GM11168 (cell line): ENCODE data around the gene GOLGA6L2.
"Not testable (repeated sequence)": the region's sequence is repeated elsewhere in the genome, so short reads cannot be mapped to it uniquely, and the experiment has no call there.

Source experiments
- in situ Hi-C: fragments of 300-500 bp; cut with MboI; formaldehyde crosslinking; loops from one replicate; pipeline ENCODE4 v1.12.0; 2022; ENCODE audit warnings: low sequenced_read_pairs; ENCODE audit not compliant: unreplicated experiment

GOLGA6L2 gene

GRCh38 chr15:23424111-23424904 is 22.7 kb downstream of the GOLGA6L2 start:
- in situ Hi-C loops = no loop called here

GRCh38 chr15:23422946-23423708 is 23.9 kb downstream of the GOLGA6L2 start:
- in situ Hi-C loops = no loop called here

DNA sequence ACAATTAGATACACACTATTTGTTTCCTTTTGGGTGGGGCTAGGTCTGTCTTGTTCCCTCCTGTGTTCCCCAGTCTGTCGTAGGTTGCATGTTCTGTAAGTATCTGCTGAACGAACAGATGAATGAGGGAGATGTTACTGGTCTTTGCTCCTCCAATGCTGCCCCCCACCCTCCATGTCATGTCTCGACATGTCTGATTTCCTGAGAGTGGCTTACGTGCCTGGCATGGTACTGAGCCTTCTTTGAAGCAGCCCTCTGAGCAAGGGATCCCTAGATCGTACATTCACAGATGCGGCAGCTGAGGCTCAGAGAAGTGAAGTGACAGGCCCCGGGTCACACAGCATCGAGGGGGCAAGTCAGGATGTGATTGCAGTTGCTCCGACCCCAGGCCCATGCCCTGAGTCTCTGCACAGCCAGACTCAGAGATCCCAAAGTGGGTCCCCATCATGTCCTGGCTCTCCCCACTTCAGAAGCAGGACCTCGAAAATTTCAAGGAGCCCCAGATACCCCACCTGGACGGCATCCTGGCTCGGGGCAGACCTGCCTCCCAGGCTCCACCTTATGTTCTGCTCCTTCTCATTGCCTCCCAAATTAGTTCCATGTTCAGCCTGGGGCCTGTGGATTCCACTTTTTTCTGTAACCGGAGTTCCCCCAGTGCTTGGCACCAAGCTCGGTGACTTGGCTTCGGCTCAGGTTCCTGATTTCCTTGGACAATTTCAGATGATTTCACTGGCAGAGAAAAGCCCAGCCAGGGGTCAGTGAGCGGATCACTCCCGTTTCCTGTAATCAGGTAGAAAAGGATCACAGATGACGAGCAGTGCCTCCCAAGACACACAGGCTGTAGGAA is 24.7 kb downstream of the GOLGA6L2 start:
- in situ Hi-C loops = no loop called here

DNA sequence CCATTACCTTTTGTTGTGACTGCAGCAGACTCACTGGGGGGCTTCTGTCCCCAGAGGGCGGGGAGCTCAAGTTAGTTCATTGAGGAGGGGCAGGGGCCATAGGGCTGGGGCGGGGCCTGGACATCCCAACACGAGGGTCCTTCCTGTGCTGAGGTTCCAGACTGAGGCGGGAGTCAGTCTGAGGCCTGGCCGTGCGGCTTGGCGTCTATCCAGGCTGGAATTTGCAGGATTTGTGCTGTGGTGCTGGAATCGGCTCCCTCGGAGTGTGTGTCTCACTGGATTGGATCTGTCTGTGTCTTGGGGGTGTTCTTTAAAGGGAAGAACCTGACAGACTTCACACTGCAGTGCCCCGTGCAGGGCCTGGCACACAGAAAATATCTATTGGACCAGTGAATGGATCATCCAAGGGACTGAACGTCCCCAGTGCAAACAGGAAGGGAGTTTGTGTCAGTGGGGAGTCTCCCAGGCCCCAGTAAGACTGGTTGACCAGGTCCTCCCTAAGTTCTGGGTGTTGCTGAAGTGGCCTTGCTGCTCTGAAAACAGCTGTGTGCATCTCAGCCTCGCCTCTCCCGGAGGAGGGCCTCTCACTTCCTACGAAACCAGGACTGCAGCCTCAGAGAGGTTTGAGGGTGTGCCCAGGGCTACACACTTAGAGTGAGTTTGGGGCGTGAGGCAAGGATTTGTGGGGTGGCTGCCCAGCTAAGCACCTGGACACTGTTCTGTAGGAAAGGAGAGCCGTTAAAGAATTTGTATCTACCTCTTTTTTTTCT is 26.1 kb downstream of the GOLGA6L2 start:
- in situ Hi-C loops = no loop called here

- in situ Hi-C loops = no loop called here
These were observed 30.4 kb downstream of the GOLGA6L2 start for GRCh38 chr15:23416349-23417276.

DNA sequence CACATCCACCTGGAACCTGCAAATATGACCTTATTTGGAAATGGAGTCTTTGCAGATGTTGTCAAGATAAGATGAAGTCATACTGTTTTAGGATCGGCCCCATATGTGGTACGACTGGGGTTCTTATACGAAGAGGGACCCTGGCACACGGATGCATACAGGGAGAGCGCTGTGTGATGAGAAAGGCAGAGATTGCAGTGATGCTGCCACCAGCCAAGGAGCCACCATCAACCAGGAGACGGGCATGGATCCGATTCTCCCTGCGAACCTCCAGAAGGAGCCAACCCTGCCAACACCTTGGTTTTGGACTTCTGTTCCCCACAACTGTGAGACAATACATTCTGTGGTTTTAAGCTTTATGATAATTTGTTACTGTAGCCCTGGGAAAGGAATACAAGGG is 31.2 kb downstream of the GOLGA6L2 start:
- in situ Hi-C loops = not testable (repeated sequence)

- in situ Hi-C loops = no loop called here
These were observed 31.6 kb downstream of the GOLGA6L2 start for GRCh38 chr15:23415321-23415865.

GRCh38 chr15:23412881-23413600 is 34.0 kb downstream of the GOLGA6L2 start:
- in situ Hi-C loops = not testable (repeated sequence)

- in situ Hi-C loops = no loop called here
These were observed 35.2 kb downstream of the GOLGA6L2 start for GRCh38 chr15:23411841-23412240.

GRCh38 chr15:23403550-23403949 is 43.5 kb downstream of the GOLGA6L2 start:
- in situ Hi-C loops = no loop called here

- in situ Hi-C loops = no loop called here
These were observed 44.5 kb downstream of the GOLGA6L2 start for GRCh38 chr15:23402544-23402943.

DNA sequence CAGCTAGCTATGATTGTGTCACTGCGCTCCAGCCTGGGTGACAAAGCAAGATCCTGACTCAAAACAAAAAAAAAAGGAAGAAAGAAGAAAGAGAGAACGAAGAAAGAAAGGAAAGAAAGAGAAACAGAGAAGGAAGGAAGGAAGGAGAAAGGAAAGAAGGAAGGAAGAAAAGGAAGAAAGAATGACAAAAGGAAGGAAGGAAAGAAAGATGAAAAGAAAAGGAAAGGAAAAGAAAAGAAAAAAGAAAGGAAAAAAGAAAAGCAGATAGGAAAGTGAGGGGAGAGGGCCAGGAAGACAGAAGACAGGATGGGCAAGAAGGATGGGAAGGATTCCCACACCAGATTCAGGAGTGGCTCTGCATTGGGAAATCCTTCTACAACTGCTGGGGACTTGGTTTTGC is 44.9 kb downstream of the GOLGA6L2 start:
- in situ Hi-C loops = no loop called here

- in situ Hi-C loops = no loop called here
These were observed 45.4 kb downstream of the GOLGA6L2 start for GRCh38 chr15:23401627-23402026.

- in situ Hi-C loops = not testable (repeated sequence)
These were observed 47.8 kb downstream of the GOLGA6L2 start for GRCh38 chr15:23399207-23399606.

DNA sequence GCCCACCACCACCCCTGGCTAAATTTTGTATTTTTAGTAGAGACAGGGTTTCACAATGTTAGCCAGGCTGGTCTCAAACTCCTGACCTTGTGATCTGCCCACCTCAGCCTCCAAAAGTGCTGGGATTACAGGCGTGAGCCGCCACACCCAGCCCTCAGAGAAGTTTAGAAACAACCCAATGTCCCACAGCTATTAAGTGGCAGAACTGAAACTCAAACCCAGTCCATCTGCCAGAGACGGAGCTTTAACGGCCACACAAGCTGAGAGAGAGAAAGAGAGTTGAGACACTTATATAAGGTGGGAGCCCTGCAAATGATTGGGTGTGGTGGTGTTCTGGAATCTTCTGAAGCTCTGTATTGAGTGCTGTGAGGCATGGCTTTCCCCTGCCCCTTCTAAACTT is 48.7 kb downstream of the GOLGA6L2 start:
- in situ Hi-C loops = not testable (repeated sequence)

GRCh38 chr15:23397779-23398178 is 49.3 kb downstream of the GOLGA6L2 start:
- in situ Hi-C loops = no loop called here

DNA sequence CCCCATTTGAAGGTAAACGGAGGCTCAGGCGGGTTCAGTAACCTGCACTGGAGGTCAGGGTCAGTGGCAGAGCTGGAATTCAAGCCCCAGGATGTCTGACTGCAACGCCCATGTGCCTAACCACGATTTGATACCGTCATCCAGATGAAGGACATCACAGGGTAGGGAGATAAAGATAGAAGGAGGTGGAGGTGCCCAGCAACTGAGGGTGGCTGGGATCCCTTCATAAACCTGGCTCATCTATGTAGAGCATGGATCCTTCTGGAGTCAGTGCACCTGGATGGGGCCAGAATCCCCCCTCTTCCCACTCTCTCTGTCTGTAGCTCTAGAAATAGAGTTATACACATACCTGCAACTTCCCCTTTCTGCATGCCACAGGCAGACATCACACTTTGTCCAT is 51.2 kb downstream of the GOLGA6L2 start:
- in situ Hi-C loops = no loop called here
